ENCODE results near the gene TBR1.

The TBR1 gene

DNA sequence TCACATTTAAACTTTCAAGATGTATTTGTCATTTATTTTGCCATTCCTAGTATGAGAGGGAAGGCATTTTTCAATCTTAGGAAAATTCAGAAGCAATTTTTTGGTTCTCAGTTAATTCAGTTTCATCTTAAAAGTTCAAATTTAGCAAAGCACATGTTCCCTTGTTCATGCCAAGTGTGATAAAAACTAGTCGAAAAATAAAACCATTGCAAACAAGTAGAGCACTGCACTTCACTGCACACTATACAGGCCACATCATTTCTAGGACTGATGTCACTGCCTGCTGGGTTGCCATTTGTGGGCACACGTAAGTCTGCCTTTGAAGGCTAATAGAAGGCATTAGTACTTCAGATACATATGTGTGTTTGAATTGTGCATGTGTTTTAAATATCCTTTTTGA lies 14.3 kb downstream of the TBR1 start:
- no peaks in the 10 kb centered on the region for H3K36me3 ChIP-seq (replicated peaks)
- DNase-seq: no peak
- H3K27ac ChIP-seq: no peak overlapping the region
- H3K27me3 ChIP-seq (replicated peaks): peaks cover 70% of the 10 kb centered on the region
- TF ChIP-seq, protein P1, sequence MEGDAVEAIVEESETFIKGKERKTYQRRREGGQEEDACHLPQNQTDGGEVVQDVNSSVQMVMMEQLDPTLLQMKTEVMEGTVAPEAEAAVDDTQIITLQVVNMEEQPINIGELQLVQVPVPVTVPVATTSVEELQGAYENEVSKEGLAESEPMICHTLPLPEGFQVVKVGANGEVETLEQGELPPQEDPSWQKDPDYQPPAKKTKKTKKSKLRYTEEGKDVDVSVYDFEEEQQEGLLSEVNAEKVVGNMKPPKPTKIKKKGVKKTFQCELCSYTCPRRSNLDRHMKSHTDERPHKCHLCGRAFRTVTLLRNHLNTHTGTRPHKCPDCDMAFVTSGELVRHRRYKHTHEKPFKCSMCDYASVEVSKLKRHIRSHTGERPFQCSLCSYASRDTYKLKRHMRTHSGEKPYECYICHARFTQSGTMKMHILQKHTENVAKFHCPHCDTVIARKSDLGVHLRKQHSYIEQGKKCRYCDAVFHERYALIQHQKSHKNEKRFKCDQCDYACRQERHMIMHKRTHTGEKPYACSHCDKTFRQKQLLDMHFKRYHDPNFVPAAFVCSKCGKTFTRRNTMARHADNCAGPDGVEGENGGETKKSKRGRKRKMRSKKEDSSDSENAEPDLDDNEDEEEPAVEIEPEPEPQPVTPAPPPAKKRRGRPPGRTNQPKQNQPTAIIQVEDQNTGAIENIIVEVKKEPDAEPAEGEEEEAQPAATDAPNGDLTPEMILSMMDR (IDR thresholded peaks at IDR 0.05; ENCODE audit: low read depth, low read length, missing control alignments): no peak
- in situ Hi-C loops (cut with HindIII; ENCODE audit: low pct_ligation_motif_present, low sequenced_read_pairs): no loop called here
- no peak overlapping the region for H3K4me3 ChIP-seq (ENCODE audit: low read depth, low read length)

DNA sequence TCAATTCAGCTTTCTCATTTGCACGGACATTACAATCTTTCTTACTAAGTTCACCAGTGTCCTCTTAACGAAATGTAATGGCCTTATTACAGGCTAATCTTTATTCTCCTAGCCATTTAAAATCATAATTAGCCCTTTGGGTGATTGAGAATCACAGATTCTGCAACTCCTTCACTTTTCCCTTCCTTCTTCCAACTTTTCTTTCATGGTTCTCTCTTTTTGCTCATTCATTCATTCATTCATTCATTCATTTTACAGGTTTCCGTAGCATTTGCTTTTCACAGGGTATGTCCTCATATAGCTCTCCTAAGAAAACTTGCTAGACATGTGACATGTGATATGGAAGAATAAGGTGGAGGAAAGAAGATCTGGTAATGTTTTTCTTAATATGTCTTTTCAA lies 16.0 kb downstream of the TBR1 start:
- TF ChIP-seq, protein P1 (IDR thresholded peaks at IDR 0.05; ENCODE audit: low read depth, low read length, missing control alignments): no peak
- no peak overlapping the region for H3K4me3 ChIP-seq (ENCODE audit: low read depth, low read length)
- no peak for DNase-seq
- peaks cover 53% of the 10 kb centered on the region for H3K27me3 ChIP-seq (replicated peaks)
- H3K27ac ChIP-seq: no peak overlapping the region
- in situ Hi-C loops (cut with HindIII; ENCODE audit: low pct_ligation_motif_present, low sequenced_read_pairs): no loop called here
- no peaks in the 10 kb centered on the region for H3K36me3 ChIP-seq (replicated peaks)

GRCh38 chr2:161434118-161434517 lies 18.0 kb downstream of the TBR1 start:
- Histone ChIP-seq H3K36me3 (replicated peaks) (no peaks in the 10 kb centered on the region), H3K4me3 (ENCODE audit: low read depth, low read length) (no peak overlapping the region), H3K27me3 (replicated peaks) (peaks cover 39% of the 10 kb centered on the region), H3K27ac (no peak overlapping the region)
- DNase-seq: no peak
- in situ Hi-C loops (cut with HindIII; ENCODE audit: low pct_ligation_motif_present, low sequenced_read_pairs): no loop called here
- TF ChIP-seq, protein P1 (IDR thresholded peaks at IDR 0.05; ENCODE audit: low read depth, low read length, missing control alignments): no peak

DNA sequence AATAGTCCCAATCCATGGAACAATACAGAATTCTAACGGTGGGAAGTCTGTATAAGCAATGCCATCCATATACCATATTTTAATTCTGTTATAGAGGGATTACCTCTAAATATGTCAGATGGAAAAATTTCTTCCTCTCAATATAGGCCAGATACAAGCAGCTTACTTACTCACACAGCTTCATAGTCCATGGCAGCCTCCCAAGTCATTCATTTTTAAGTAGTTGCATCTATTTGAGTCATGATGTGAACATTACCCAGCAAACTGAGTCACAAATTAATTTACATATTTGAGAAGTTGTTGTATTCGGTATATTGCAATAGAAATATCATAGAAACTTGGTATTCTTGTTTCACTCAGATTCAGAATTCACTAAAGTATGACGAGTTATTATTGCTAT lies 20.3 kb downstream of the TBR1 start:
- peaks cover 26% of the 10 kb centered on the region for H3K27me3 ChIP-seq (replicated peaks)
- TF ChIP-seq, protein P1 (IDR thresholded peaks at IDR 0.05; ENCODE audit: low read depth, low read length, missing control alignments): no peak
- peak; percentile 51 for DNase-seq

GRCh38 chr2:161438598-161438997 lies 22.5 kb downstream of the TBR1 start:
- Histone ChIP-seq H3K27me3 (replicated peaks) (peaks cover 16% of the 10 kb centered on the region), H3K36me3 (replicated peaks) (no peaks in the 10 kb centered on the region), H3K4me3 (ENCODE audit: low read depth, low read length) (no peak overlapping the region), H3K27ac (no peak overlapping the region)
- in situ Hi-C loops (cut with HindIII; ENCODE audit: low pct_ligation_motif_present, low sequenced_read_pairs): no loop called here
- DNase-seq: no peak
- TF ChIP-seq, protein P1 (IDR thresholded peaks at IDR 0.05; ENCODE audit: low read depth, low read length, missing control alignments): no peak

More for the DNA sequence above, 20.3 kb downstream of the TBR1 start:
- in situ Hi-C loops (cut with HindIII; ENCODE audit: low pct_ligation_motif_present, low sequenced_read_pairs): no loop called here
- H3K4me3 ChIP-seq (ENCODE audit: low read depth, low read length): no peak overlapping the region
- no peak overlapping the region for H3K27ac ChIP-seq
- no peaks in the 10 kb centered on the region for H3K36me3 ChIP-seq (replicated peaks)

GRCh38 chr2:161445097-161445496 lies 29.0 kb downstream of the TBR1 start:
- in situ Hi-C loops (cut with HindIII; ENCODE audit: low pct_ligation_motif_present, low sequenced_read_pairs): no loop called here
- H3K36me3 ChIP-seq (replicated peaks): no peaks in the 10 kb centered on the region
- DNase-seq: no peak
- TF ChIP-seq, protein P1 (IDR thresholded peaks at IDR 0.05; ENCODE audit: low read depth, low read length, missing control alignments): no peak
- H3K27ac ChIP-seq: no peak overlapping the region
- H3K27me3 ChIP-seq (replicated peaks): peaks cover 2% of the 10 kb centered on the region
- H3K4me3 ChIP-seq (ENCODE audit: low read depth, low read length): no peak overlapping the region

All from brain microvascular endothelial cell (primary cell).